Cerebellar cortex (tissue), 1 donor: Measurements from ENCODE around the gene WDR19.

Experiments used
- DNase-seq: peaks from one replicate; pipeline ENCODE4 v3.0.0-alpha.2; 2015; ENCODE audit warnings: low spot score

The WDR19 gene

GRCh38 chr4:39303871-39304270 is 121.5 kb downstream of the WDR19 start:
- DNase-seq, result no peak

DNA sequence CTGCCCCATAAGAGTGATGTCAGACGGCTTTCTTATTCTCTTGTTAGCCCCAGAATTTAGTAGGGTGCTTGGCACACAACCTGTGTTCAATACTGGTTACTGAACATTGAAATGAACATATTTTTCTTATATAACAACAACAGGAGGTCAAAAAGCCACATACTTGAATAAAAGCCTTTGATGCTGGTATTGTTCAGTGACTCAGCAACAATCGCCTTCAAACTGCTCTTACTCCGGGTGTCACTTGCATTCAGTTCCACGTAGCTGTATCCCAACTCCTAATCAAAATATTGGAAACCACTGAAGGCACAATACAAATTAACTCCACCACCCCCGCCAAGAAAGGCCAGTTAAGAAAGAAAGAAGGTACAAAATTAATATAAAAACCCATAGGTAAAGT is 122.3 kb downstream of the WDR19 start:
- no peak for DNase-seq

DNA sequence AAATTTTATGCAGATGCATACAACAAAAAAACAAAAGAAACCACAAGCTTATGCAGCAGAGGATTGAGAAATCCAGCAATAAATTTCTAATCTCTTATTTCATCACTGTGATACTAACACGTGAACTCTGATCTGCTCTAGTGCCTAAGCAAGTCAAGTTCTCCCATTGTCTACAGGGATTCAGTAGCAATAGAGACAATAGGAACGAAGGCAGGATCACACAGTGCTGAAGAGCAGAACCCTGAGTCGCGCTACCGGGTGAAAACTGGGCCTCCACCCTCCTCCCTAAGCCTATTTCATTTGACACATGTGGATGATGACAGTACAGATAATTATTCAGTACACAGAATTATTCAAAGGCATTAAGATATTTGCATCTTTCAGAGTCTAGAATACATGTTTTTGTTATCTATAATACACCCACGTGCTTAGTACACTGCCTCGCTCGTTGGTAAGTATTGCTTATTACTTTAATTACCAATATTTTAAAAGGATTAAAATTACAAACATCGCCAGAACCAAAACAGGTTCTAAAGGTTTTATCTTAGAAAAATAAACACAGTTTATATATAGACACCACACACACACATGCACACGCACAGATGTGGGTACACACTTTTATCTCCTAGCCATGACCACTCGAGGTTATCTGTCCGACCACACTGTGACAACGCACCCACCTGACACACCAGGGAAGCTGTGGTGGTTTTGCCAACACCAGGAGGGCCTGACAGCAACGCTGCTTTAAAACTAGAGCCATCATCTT is 123.8 kb downstream of the WDR19 start:
- DNase-seq, result no peak

DNA sequence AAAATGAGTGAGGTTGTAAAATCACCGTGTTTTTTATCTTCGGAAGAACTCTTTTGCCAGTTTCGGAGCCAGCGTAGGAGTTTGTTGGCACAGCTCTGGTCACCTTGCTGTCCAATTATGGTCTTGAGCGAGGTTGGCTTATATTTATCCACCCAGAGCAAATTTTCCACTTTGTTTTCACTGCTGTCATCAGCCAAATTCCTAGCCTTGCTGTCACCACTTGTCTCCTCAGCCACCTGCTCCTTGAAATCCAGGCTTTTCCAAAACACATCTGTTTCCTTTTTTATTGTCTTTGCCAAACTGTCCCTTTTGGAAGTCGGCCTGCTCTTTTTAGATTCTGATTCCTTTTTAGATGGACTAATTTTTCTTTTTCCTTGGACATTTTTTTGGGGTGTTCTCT is 126.3 kb downstream of the WDR19 start:
- DNase-seq, result peak; percentile 66

DNA sequence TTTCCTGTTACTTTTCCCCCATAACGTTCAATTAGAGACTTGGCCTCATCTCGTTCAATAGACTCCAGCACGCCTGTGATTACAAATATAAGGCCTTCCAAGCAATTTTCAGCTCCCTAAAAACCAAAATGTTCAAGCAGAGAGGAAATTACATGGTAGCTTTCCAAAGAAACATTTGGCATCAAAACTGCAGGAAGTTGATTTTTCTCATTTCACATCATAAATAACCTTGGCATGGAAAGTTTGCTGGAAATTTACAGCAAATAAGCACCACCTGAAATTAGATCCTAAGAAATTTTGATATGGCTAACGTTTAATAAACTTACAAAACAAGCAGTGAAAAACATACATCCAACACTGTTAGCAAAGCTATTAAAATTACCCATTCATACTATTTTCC is 130.5 kb downstream of the WDR19 start:
- DNase-seq, result peak; percentile 86

DNA sequence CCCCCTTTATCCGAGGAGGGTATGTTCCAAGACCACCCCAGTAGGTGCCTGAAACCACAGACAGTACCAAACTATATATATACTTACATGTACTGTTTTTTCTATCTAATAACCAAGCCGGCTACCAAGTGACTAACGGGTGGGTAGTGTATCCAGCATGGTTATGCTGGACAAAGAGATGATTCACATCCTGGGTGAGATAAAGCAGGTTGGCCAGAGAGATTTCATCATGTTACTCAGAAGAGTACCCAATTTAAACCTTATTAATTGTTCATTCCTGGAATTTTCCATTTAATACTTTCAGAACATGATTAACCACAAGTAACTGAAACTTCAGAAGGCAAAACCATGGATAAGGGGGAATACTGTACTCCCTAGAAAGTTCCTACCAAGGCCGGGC is 137.3 kb downstream of the WDR19 start:
- DNase-seq, result no peak

- DNase-seq, result no peak
These were observed 138.2 kb downstream of the WDR19 start for GRCh38 chr4:39320381-39321115.

- DNase-seq, result no peak
These were observed 141.5 kb downstream of the WDR19 start for GRCh38 chr4:39323821-39324220.

- no peak for DNase-seq
These were observed 142.1 kb downstream of the WDR19 start for GRCh38 chr4:39324446-39324845.

DNA sequence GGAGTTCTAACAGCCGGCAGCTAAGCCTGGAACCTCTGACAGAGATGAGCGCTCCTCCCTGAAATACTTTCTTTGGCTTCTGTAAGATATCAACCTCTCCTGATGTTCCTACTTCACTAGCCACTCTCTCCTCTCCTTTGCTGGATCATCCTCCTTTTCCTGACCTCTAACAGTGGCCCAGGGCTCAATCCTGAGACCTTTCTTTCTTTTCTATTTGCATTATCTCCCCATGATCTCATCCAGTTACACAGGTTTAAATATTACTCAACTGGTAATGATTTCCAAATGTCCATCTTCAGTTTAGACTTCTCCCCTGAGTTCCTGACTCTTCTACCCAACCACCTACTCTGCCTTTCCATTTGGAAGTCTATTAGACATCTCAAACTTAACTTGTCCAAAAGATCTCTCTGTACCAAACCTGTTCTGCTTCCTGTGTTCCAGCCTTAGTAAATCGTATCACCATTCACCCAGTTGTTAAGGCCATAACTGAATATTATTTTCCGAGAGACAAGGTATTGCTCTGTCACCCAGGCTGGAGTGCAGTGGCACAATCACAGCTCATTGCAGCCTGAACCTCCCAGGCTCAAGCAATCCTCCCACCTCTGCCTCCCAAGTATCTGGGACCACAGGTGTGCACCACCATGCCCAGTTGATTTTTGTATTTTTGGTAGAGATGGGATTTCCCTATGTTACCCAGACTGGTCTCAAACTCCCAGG is 142.7 kb downstream of the WDR19 start:
- no peak for DNase-seq

DNA sequence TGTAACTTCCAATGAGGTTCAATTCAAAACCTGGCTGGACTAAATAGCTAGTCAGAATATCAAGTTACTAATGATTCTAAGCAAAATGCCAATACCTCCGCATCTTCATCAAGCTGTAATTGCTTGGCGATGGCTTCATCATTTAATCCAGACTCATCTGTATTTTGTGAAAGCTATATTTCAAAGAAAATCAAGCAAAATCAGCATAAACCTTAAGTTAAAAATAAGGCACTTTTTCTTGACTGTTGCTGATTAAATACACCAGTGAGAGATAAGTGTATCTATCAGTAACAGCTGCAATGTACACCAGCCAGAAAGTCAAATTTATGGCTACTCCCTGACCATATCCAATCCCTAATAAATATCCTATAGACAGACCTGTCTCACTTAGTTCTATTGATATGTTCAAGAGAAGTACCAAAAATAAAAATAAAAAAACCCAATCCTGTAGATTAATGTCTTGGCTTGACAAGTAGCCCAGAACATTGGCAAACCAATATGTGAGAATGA is 144.2 kb downstream of the WDR19 start:
- DNase-seq, result no peak

DNA sequence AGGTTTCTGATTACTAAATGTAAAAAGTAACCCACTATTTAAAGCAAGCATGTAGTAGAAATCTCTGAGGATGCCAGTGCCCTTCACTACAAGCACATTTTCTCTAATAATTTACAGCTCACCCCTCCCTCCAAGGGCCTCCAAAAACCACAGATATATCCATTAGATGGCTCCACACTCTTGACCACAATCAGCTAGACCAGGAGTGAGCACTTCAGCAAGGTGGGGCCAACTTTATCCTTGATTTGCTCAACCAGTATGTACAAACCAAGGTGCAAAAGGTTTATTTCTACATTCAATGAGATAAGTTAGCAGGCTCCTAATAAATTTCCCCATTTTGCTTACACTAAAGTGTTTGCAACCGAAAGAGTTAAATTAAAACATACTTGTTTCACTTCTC is 148.0 kb downstream of the WDR19 start:
- no peak for DNase-seq

DNA sequence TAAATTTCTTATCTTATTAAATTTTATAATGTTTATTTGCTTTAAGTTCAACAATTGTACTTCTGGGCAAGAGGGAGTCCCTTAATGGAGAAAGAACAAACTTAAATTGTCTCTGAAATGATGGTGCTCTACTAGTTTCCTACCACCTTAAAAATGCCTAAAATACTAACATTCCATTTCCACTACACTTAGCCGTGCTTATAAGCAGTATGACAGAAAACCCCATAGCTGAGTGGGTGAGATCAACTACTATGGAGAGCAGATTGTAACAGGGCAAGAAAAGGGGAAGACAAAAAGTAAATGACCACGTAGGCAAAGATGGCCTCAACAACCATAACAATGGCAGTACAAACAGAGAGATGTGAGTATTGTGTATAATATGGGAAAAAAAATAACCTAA is 148.9 kb downstream of the WDR19 start:
- DNase-seq, result no peak
